Gastroesophageal sphincter (tissue), 4 donors: ENCODE data around the gene ZSWIM6. TPM values are rescaled to one million over a fixed set of nuclear protein-coding genes. Genes with fewer than 3 reads are reported as not detected.

Source experiments
- ATAC-seq: fragments of 150-250 bp; one replicate; pipeline ENCODE4 v1.9.1; 2016; ENCODE audit warnings: mild to moderate bottlenecking, moderate library complexity
- H3K27ac ChIP-seq, 4 donors: fragments of 200-600 bp; sonication (generic) in 3 of 4; 1 replicate in 3 of 4; 2 replicates in 1 of 4; pipeline ENCODE4 v1.5.1; 2016 to 2019
- H3K27me3 ChIP-seq: fragments of 200-600 bp; sonication (generic); one replicate; pipeline ENCODE4 v1.5.1; 2019
- H3K36me3 ChIP-seq, 2 donors: fragments of 200-600 bp; sonication (generic); one replicate each; pipeline ENCODE4 v1.5.1; 2019; ENCODE audit warnings: control low read depth in 1 of 2
- H3K4me1 ChIP-seq, 3 donors: fragments of 200-600 bp; sonication (generic); 1 replicate in 2 of 3; 2 replicates in 1 of 3; pipeline ENCODE4 v1.5.1; 2016 to 2019; ENCODE audit warnings: control low read depth in 2 of 3
- H3K4me3 ChIP-seq, 2 donors: fragments of 200-600 bp; sonication (generic); one replicate each; pipeline ENCODE4 v1.5.1; 2019; ENCODE audit warnings: mild to moderate bottlenecking in 1 of 2, moderate library complexity in 1 of 2
- H3K9me3 ChIP-seq, 3 donors: fragments of 200-600 bp; sonication (generic); one replicate each; pipeline ENCODE4 v1.5.1; 2017 to 2019; ENCODE audit warnings: control low read depth in 2 of 3
- EP300 ChIP-seq: sonication (generic); formaldehyde crosslinking; IDR thresholded peaks from one replicate; pipeline ENCODE4 v1.6.1; 2017; ENCODE audit warnings: antibody characterized with exemption, mild to moderate bottlenecking
- POLR2A ChIP-seq, 2 donors: fragments of 450-650 bp; IDR thresholded peaks; one replicate each; pipeline ENCODE4 v1.6.1; 2017; ENCODE audit warnings: antibody characterized with exemption in 2 of 2, mild to moderate bottlenecking in 2 of 2, moderate library complexity in 1 of 2
- POLR2AphosphoS5 ChIP-seq: sonication (generic); formaldehyde crosslinking; IDR thresholded peaks from one replicate; pipeline ENCODE4 v1.6.1; 2017; ENCODE audit warnings: antibody characterized with exemption
- whole genome bisulfite sequencing, 2 donors: methylation state at CpG; one replicate each; pipeline ENCODE4 v1.1.5; 2018; ENCODE audit warnings: low coverage in 1 of 2; 5-methylcytosine and 5-hydroxymethylcytosine counted together
- total RNA-seq, 4 donors: library from RNA; depleted of rRNA; stranded (reverse); fragments of >200 nt; gene quantifications; one replicate each; pipeline ENCODE4 v1.1.0, GENCODE V29; 2016
- TF ChIP-seq, protein P1 (sequence below), 4 experiments: fragments of 200-600 bp in 2 of 4; fragments of 450-650 bp in 2 of 4; sonication (generic) in 1 of 4; IDR thresholded peaks; one replicate each; pipeline ENCODE4 v1.5.1; 2017 to 2019; ENCODE audit warnings: antibody characterized with exemption in 4 of 4, mild to moderate bottlenecking in 2 of 4, moderate library complexity in 2 of 4

Gene ZSWIM6
- total RNA-seq, 4 donors from 2014 or later, result 8.9 to 20.9 (median 12.3) TPM

DNA sequence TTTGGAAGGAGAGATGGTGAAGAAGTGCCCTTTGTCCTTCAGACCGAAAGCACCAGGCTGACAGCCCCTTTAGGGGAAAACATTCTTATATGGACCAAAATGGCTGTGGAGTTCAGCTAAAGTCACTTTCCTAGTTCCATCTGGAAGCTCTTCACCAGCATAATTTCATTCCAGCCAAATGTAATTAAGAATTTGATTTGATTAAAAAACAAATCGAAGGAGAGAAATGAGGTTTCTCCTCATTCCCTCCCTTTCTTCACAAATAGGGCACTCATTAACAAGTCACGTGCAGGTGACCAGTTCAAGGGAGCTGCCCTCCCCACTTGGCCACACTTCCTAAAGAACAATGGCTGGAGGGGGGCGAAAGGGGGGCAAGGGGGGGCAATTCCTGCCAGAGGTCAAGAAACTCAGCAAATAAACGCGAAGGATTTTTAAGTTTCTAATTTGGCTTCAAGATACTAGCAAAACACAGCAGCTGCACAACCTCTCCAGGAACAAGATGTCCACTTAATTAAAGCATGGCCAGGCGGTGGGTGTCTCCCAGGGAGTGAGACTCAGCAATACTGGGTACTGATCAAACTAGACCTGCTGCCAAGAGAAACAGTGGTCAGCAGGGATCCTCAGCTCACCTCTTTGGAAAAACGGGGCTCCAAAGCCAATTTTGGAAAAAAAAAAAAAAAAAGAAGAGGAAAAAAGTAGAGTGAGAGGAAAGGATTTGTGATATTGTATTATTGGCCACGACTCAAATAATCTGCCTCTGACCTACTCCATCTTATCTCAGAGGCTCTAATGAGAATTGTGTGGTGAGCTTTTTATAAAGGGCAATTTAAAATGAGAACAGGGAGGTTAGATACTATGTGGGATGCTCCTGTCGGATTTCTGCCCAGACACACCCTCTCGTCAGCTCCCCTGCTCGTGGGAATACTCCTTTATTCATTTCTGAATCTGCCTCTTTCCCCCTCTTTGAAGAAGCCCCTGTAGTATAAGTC lies 254.3 kb downstream of the ZSWIM6 start:
- H3K36me3 ChIP-seq, result no peaks in the 10 kb centered on the region
- TF ChIP-seq EP300, result no peak
- TF ChIP-seq, protein P1, sequence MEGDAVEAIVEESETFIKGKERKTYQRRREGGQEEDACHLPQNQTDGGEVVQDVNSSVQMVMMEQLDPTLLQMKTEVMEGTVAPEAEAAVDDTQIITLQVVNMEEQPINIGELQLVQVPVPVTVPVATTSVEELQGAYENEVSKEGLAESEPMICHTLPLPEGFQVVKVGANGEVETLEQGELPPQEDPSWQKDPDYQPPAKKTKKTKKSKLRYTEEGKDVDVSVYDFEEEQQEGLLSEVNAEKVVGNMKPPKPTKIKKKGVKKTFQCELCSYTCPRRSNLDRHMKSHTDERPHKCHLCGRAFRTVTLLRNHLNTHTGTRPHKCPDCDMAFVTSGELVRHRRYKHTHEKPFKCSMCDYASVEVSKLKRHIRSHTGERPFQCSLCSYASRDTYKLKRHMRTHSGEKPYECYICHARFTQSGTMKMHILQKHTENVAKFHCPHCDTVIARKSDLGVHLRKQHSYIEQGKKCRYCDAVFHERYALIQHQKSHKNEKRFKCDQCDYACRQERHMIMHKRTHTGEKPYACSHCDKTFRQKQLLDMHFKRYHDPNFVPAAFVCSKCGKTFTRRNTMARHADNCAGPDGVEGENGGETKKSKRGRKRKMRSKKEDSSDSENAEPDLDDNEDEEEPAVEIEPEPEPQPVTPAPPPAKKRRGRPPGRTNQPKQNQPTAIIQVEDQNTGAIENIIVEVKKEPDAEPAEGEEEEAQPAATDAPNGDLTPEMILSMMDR (IDR thresholded peaks at IDR 0.05), result no peak
- TF ChIP-seq POLR2AphosphoS5, result no peak
- no peak for TF ChIP-seq POLR2A (IDR thresholded peaks at IDR 0.05)
- peaks cover 0 to 20% (median 0%) of the 10 kb centered on the region in 3 donors for H3K4me1 ChIP-seq
- H3K4me3 ChIP-seq, result no peak overlapping the region
- no peak overlapping the region for H3K27ac ChIP-seq
- no peak for ATAC-seq
- WGBS, 2 donors, result 41 to 55% methylated on average over 10 to 11 of the region's 12 CpGs
- H3K9me3 ChIP-seq, result no peaks in the 10 kb centered on the region
- H3K27me3 ChIP-seq, result no peaks in the 10 kb centered on the region

DNA sequence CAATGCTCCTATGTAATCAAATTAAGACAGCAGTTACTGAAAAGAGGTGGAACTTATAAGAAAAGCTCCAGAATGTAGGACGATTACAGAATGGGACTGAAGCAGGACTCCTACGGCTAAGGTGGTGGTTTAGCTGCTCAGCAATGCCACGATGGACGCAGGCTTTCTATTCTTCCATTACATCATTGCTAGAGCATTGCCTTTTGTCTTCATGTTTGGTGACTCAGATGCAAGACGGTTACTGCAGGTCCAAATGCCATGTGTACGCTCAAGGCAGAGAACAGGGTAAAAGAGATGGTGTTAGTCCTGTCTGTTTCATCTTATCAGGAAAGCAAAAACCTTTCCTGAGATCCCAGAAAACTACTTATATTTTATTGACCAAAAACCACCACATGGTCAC lies 255.1 kb downstream of the ZSWIM6 start:
- no peak for ATAC-seq
- Histone ChIP-seq H3K36me3 (no peaks in the 10 kb centered on the region), H3K9me3 (no peaks in the 10 kb centered on the region), H3K4me1 (peaks cover 0 to 20% (median 0%) of the 10 kb centered on the region in 3 donors), H3K27me3 (no peaks in the 10 kb centered on the region), H3K4me3 (no peak overlapping the region), H3K27ac (no peak overlapping the region)
- 60 to 84% methylated on average over 4 to 6 of the region's 6 CpGs for WGBS, 2 donors
- TF ChIP-seq, protein P1 (IDR thresholded peaks at IDR 0.05), result no peak
- TF ChIP-seq POLR2A (IDR thresholded peaks at IDR 0.05), result no peak
- no peak for TF ChIP-seq EP300
- no peak for TF ChIP-seq POLR2AphosphoS5

DNA sequence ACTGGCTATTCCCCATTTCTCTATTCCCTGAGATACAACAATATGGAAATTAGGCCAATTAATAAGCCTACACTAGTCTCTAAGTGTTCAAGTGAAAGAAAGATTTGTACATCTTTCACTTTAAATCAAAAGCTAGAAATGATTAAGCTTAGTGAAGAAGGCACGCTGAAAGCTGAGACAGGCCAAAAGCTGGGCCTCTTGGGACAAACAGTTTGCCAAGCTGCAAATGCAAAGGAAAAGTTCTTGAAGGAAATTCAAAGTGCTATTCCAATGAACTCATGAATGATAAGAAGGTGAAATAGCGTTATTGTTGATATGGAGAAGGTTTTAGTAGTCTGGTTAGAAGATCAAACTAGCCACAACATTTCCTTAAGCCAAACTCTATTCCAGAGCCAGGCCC lies 256.2 kb downstream of the ZSWIM6 start:
- Histone ChIP-seq H3K27ac (no peak overlapping the region), H3K36me3 (no peaks in the 10 kb centered on the region), H3K4me1 (peaks cover 0 to 12% (median 0%) of the 10 kb centered on the region in 3 donors), H3K4me3 (no peak overlapping the region), H3K27me3 (no peaks in the 10 kb centered on the region), H3K9me3 (no peaks in the 10 kb centered on the region)
- TF ChIP-seq, protein P1 (IDR thresholded peaks at IDR 0.05), result no peak
- TF ChIP-seq POLR2AphosphoS5, result no peak
- TF ChIP-seq EP300, result no peak
- TF ChIP-seq POLR2A (IDR thresholded peaks at IDR 0.05), result no peak
- 58% methylated on average over 2 of the region's 2 CpGs for WGBS, 2 donors
- no peak for ATAC-seq

DNA sequence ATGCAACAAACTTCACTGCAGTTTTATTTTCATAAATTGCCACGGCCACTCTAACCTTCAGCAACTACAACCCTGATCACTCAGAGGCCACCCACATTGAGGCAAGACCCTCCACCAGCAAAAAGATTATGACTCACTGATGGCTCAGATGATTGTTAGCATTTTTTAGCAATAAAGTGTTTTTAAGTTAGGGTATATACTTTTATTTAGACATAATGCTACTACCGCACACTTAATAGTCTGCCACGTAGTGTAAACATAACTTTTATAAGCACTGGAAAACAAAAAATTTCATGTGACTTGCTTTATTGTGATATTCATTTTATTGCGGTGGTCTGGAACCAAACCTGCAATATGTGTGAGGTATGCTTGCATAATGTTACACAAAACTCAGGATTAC lies 257.9 kb downstream of the ZSWIM6 start:
- peaks cover 0 to 12% (median 0%) of the 10 kb centered on the region in 3 donors for H3K4me1 ChIP-seq
- H3K9me3 ChIP-seq, result no peaks in the 10 kb centered on the region
- WGBS, 2 donors, result 70 to 81% methylated on average over 4 of the region's 4 CpGs
- TF ChIP-seq POLR2AphosphoS5 (no peak), EP300 (no peak), POLR2A (IDR thresholded peaks at IDR 0.05) (no peak)
- TF ChIP-seq, protein P1 (IDR thresholded peaks at IDR 0.05), result no peak
- no peak for ATAC-seq
- no peaks in the 10 kb centered on the region for H3K36me3 ChIP-seq
- no peak overlapping the region for H3K4me3 ChIP-seq
- H3K27me3 ChIP-seq, result no peaks in the 10 kb centered on the region
- H3K27ac ChIP-seq, result no peak overlapping the region

DNA sequence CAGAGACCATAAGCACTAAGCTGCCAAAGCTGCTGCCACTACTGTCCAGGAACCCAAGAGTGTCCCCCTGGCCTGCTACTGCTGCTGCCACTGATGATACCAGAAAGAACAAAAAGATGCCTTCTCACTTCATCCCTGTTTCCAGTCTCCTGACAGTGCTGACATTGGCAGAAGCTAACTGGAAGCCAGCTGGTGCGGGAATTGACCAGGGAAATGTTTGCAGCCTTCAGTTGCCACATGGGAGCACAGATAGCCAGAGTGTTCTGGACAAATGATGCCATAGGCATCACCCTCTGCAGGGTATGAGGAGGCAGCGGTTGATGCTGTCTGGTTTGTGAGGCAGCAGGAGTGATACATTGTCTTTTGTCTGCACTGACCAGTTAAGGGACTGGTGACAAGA lies 258.4 kb downstream of the ZSWIM6 start:
- H3K9me3 ChIP-seq, result no peaks in the 10 kb centered on the region
- TF ChIP-seq, protein P1 (IDR thresholded peaks at IDR 0.05), result no peak
- no peak for TF ChIP-seq POLR2AphosphoS5
- no peak for TF ChIP-seq POLR2A (IDR thresholded peaks at IDR 0.05)
- no peak for TF ChIP-seq EP300
- H3K36me3 ChIP-seq, result no peaks in the 10 kb centered on the region
- 82% methylated on average over 1 of the region's 2 CpGs; no CpG with 5 or more reads in 1 of the 2 donors for WGBS, 2 donors
- H3K27me3 ChIP-seq, result no peaks in the 10 kb centered on the region
- no peak for ATAC-seq
- no peak overlapping the region for H3K4me3 ChIP-seq
- H3K27ac ChIP-seq, result no peak overlapping the region
- H3K4me1 ChIP-seq, result peaks cover 0 to 12% (median 0%) of the 10 kb centered on the region in 3 donors
